Activated CD8-positive, alpha-beta memory T cell treated with anti-CD3 and anti-CD28 coated beads, Interleukin-2, amount 10 ng/mL, durations not matched to agents 7 days and 5 days (primary cell): ENCODE measurements around the gene RAB27B. TPM values are rescaled to one million over a fixed set of nuclear protein-coding genes. Genes with fewer than 3 reads are reported as not detected.
A peak's percentile ranks its signal among the peaks of the same experiment; 100 is the strongest.
"Not testable (repeated sequence)": the region's sequence is repeated elsewhere in the genome, so short reads cannot be mapped to it uniquely, and the experiment has no call there.

Experiments used
- ATAC-seq: fragments of 150-1000 bp; cut with Tn5 transposase; one replicate; pipeline ENCODE4 v1.10.0; 2021; ENCODE audit warnings: moderate library complexity
- CTCF ChIA-PET: fragments of 350-600 bp; sonication (Branson Sonifier 250); formaldehyde crosslinking; loops from one replicate; lab custom pipeline; 2021; ENCODE audit warnings: antibody characterized with exemption; lab: Charles Lee
- DNase-seq: peaks from one replicate; pipeline ENCODE4 v3.0.0-alpha.2; 2020
- H3K27ac Mint-ChIP-seq: one replicate; pipeline ENCODE4 v1.8.0; 2021; ENCODE audit warnings: mild to moderate bottlenecking, mixed read lengths
- H3K27me3 Mint-ChIP-seq: one replicate; pipeline ENCODE4 v1.8.0; 2021; ENCODE audit warnings: mixed read lengths
- H3K36me3 Mint-ChIP-seq: one replicate; pipeline ENCODE4 v1.8.0; 2021; ENCODE audit warnings: mild to moderate bottlenecking, mixed read lengths
- H3K4me1 Mint-ChIP-seq: one replicate; pipeline ENCODE4 v1.8.0; 2021; ENCODE audit warnings: mixed read lengths
- H3K4me3 Mint-ChIP-seq: one replicate; pipeline ENCODE4 v1.8.0; 2021; ENCODE audit warnings: mild to moderate bottlenecking, moderate library complexity, mixed read lengths
- H3K9me3 Mint-ChIP-seq: one replicate; pipeline ENCODE4 v1.8.0; 2022; ENCODE audit warnings: low read depth, mixed read lengths
- total RNA-seq, 2 experiments: library from RNA; stranded (reverse); gene quantifications; one replicate each; pipeline ENCODE4 v1.2.3, GENCODE V29; 2021

Gene RAB27B
- total RNA-seq, 2 experiments from 2014 or later = 0.66 to 3.5 TPM

- Mint-ChIP-seq H3K27ac (no peak overlapping the region), H3K4me1 (peaks cover 20% of the 10 kb centered on the region), H3K36me3 (no peaks in the 10 kb centered on the region)
Observed at GRCh38 chr18:54802686-54803395, 25.4 kb upstream of the RAB27B start.

GRCh38 chr18:54805571-54806334 lies 22.5 kb upstream of the RAB27B start:
- Mint-ChIP-seq H3K4me1 (peaks cover 20% of the 10 kb centered on the region), H3K4me3 (no peak overlapping the region), H3K9me3 (no peaks in the 10 kb centered on the region), H3K27me3 (no peaks in the 10 kb centered on the region), H3K36me3 (no peaks in the 10 kb centered on the region), H3K27ac (peak overlapping the region; percentile 72)
- peak; percentile 43 for DNase-seq
- ATAC-seq = peak; percentile 84
- CTCF ChIA-PET = no interaction called here

More at GRCh38 chr18:54802686-54803395, 25.4 kb upstream of the RAB27B start:
- DNase-seq (no peak), ATAC-seq (no peak)
- H3K9me3 Mint-ChIP-seq = no peaks in the 10 kb centered on the region
- no peaks in the 10 kb centered on the region for H3K27me3 Mint-ChIP-seq
- CTCF ChIA-PET = no interaction called here
- no peak overlapping the region for H3K4me3 Mint-ChIP-seq

- H3K4me3 Mint-ChIP-seq = no peak overlapping the region
- peak; percentile 24 for ATAC-seq
- DNase-seq = no peak
- peaks cover 4% of the 10 kb centered on the region for H3K27me3 Mint-ChIP-seq
- no peak overlapping the region for H3K27ac Mint-ChIP-seq
- no peaks in the 10 kb centered on the region for H3K9me3 Mint-ChIP-seq
- CTCF ChIA-PET = interaction anchor here (1.7 kb wide), 1 partner anchor 127 kb away, joined by 4 read pairs; no protein-coding TSS in a partner anchor
- no peaks in the 10 kb centered on the region for H3K36me3 Mint-ChIP-seq
- H3K4me1 Mint-ChIP-seq = peaks cover 21% of the 10 kb centered on the region
Observed at GRCh38 chr18:54806526-54806925, 21.8 kb upstream of the RAB27B start.

- Mint-ChIP-seq H3K9me3 (no peaks in the 10 kb centered on the region), H3K4me3 (no peak overlapping the region), H3K27ac (no peak overlapping the region), H3K4me1 (peaks cover 27% of the 10 kb centered on the region), H3K27me3 (peaks cover 8% of the 10 kb centered on the region), H3K36me3 (no peaks in the 10 kb centered on the region)
- no peak for DNase-seq
- ATAC-seq = no peak
- CTCF ChIA-PET = interaction anchor here (1.7 kb wide), 1 partner anchor 128 kb away, joined by 4 read pairs; no protein-coding TSS in a partner anchor
Observed at GRCh38 chr18:54807303-54807702, 21.0 kb upstream of the RAB27B start.

- H3K4me3 Mint-ChIP-seq, H3K27ac Mint-ChIP-seq, H3K36me3 Mint-ChIP-seq, H3K9me3 Mint-ChIP-seq, DNase-seq, CTCF ChIA-PET, ATAC-seq: not testable (repeated sequence)
- Mint-ChIP-seq H3K27me3 (peaks cover 27% of the 10 kb centered on the region), H3K4me1 (peaks cover 30% of the 10 kb centered on the region)
Observed at GRCh38 chr18:54810662-54811061, 17.6 kb upstream of the RAB27B start.

- DNase-seq = peak; percentile 72
- H3K9me3 Mint-ChIP-seq = no peaks in the 10 kb centered on the region
- peaks cover 19% of the 10 kb centered on the region for H3K4me1 Mint-ChIP-seq
- CTCF ChIA-PET = no interaction called here
- ATAC-seq = peak; percentile 74
- no peak overlapping the region for H3K27ac Mint-ChIP-seq
- peaks cover 36% of the 10 kb centered on the region for H3K27me3 Mint-ChIP-seq
- no peak overlapping the region for H3K4me3 Mint-ChIP-seq
- no peaks in the 10 kb centered on the region for H3K36me3 Mint-ChIP-seq
Observed at GRCh38 chr18:54812885-54813284, 15.4 kb upstream of the RAB27B start.

- no peaks in the 10 kb centered on the region for H3K36me3 Mint-ChIP-seq
- H3K9me3 Mint-ChIP-seq = no peaks in the 10 kb centered on the region
- H3K27me3 Mint-ChIP-seq = peaks cover 40% of the 10 kb centered on the region
- peaks cover 19% of the 10 kb centered on the region for H3K4me1 Mint-ChIP-seq
- ATAC-seq = peak; percentile 23
- DNase-seq = no peak
- no peak overlapping the region for H3K27ac Mint-ChIP-seq
- no peak overlapping the region for H3K4me3 Mint-ChIP-seq
- CTCF ChIA-PET = no interaction called here
Observed at GRCh38 chr18:54813305-54813704, 15.0 kb upstream of the RAB27B start.

GRCh38 chr18:54813977-54814565 lies 14.2 kb upstream of the RAB27B start:
- DNase-seq = no peak
- Mint-ChIP-seq H3K4me3 (no peak overlapping the region), H3K36me3 (no peaks in the 10 kb centered on the region), H3K9me3 (no peaks in the 10 kb centered on the region), H3K4me1 (peaks cover 19% of the 10 kb centered on the region), H3K27me3 (peaks cover 43% of the 10 kb centered on the region), H3K27ac (no peak overlapping the region)
- no peak for ATAC-seq
- CTCF ChIA-PET = no interaction called here

GRCh38 chr18:54815086-54815485 lies 13.2 kb upstream of the RAB27B start:
- no peaks in the 10 kb centered on the region for H3K36me3 Mint-ChIP-seq
- no peak overlapping the region for H3K4me3 Mint-ChIP-seq
- CTCF ChIA-PET = no interaction called here

GRCh38 chr18:54820785-54821275 lies 7.4 kb upstream of the RAB27B start:
- ATAC-seq, H3K4me3 Mint-ChIP-seq, CTCF ChIA-PET, H3K9me3 Mint-ChIP-seq, H3K36me3 Mint-ChIP-seq, H3K4me1 Mint-ChIP-seq, DNase-seq, H3K27ac Mint-ChIP-seq: not testable (repeated sequence)
- H3K27me3 Mint-ChIP-seq = peaks cover 21% of the 10 kb centered on the region

More at GRCh38 chr18:54815086-54815485, 13.2 kb upstream of the RAB27B start:
- ATAC-seq (no peak), DNase-seq (no peak)
- no peak overlapping the region for H3K27ac Mint-ChIP-seq
- peaks cover 43% of the 10 kb centered on the region for H3K27me3 Mint-ChIP-seq
- H3K9me3 Mint-ChIP-seq = no peaks in the 10 kb centered on the region
- H3K4me1 Mint-ChIP-seq = peaks cover 19% of the 10 kb centered on the region

GRCh38 chr18:54822872-54823845 lies 5.1 kb upstream of the RAB27B start:
- ATAC-seq = no peak
- peaks cover 16% of the 10 kb centered on the region for H3K27me3 Mint-ChIP-seq
- H3K36me3 Mint-ChIP-seq = no peaks in the 10 kb centered on the region
- DNase-seq = no peak
- peaks cover 8% of the 10 kb centered on the region for H3K4me1 Mint-ChIP-seq
- no peak overlapping the region for H3K27ac Mint-ChIP-seq
- H3K9me3 Mint-ChIP-seq = no peaks in the 10 kb centered on the region
- CTCF ChIA-PET = no interaction called here
- no peak overlapping the region for H3K4me3 Mint-ChIP-seq

GRCh38 chr18:54824761-54825160 lies 3.5 kb upstream of the RAB27B start:
- Mint-ChIP-seq H3K27ac (no peak overlapping the region), H3K27me3 (peaks cover 16% of the 10 kb centered on the region), H3K4me3 (no peak overlapping the region), H3K4me1 (peaks cover 16% of the 10 kb centered on the region), H3K36me3 (no peaks in the 10 kb centered on the region), H3K9me3 (no peaks in the 10 kb centered on the region)
- no peak for ATAC-seq
- CTCF ChIA-PET = no interaction called here
- DNase-seq = no peak
